Mesodermal cell (in vitro differentiated cells): ENCODE results near the gene MRGPRX2.

Experiments used
- H3K27ac ChIP-seq: 2 replicates; pipeline ENCODE4 v1.7.0; 2013; ENCODE audit warnings: mild to moderate bottlenecking, low read depth, low read length, moderate library complexity; ENCODE audit not compliant: severe bottlenecking
- H3K36me3 ChIP-seq: 2 replicates; pipeline ENCODE4 v1.7.1; 2013; ENCODE audit warnings: mild to moderate bottlenecking, low read length, moderate library complexity; ENCODE audit not compliant: control insufficient read depth, insufficient read depth
- H3K4me1 ChIP-seq: one replicate; pipeline ENCODE4 v1.7.1; 2013; ENCODE audit warnings: mild to moderate bottlenecking, low read length; ENCODE audit not compliant: insufficient read depth, control insufficient read depth, poor library complexity, severe bottlenecking
- H3K4me3 ChIP-seq: 2 replicates; pipeline ENCODE4 v1.7.0; 2013; ENCODE audit warnings: low read length, control low read depth, mild to moderate bottlenecking; ENCODE audit not compliant: insufficient read depth, poor library complexity, severe bottlenecking; ENCODE audit errors: extremely low read depth
- H3K9me3 ChIP-seq: 2 replicates; pipeline ENCODE4 v1.7.1; 2013; ENCODE audit warnings: mild to moderate bottlenecking, low read length, moderate library complexity; ENCODE audit not compliant: control insufficient read depth

Gene MRGPRX2

GRCh38 chr11:19012636-19013035 lies 47.9 kb downstream of the MRGPRX2 start:
- H3K27ac ChIP-seq = no peak overlapping the region

More at GRCh38 chr11:19012636-19013035, 47.9 kb downstream of the MRGPRX2 start:
- Histone ChIP-seq H3K4me1 (no peaks in the 10 kb centered on the region), H3K4me3 (no peak overlapping the region), H3K36me3 (no peaks in the 10 kb centered on the region), H3K9me3 (no peaks in the 10 kb centered on the region)
